SK-N-SH treated with all-trans-retinoic acid at 6 μM for 48 hours (cell line): Measurements from ENCODE around the gene UBTD1.

Experiments
- ATAC-seq: fragments of 200-7000 bp; cut with Tn5 transposase; 3 replicates; pipeline ENCODE4 v1.9.1; 2020; ENCODE audit warnings: mild to moderate bottlenecking, moderate library complexity
- ARNTL ChIP-seq: fragments of 450-650 bp; formaldehyde crosslinking; IDR thresholded peaks from 2 replicates; pipeline ENCODE4 v1.5.0; 2020; ENCODE audit warnings: low read depth, mild to moderate bottlenecking, moderate library complexity, borderline replicate concordance
- BACH2 ChIP-seq: fragments of 250-450 bp; sonication (Bioruptor Pico); IDR thresholded peaks from 2 replicates; pipeline ENCODE4 v1.9.0; 2021; ENCODE audit warnings: mild to moderate bottlenecking, borderline replicate concordance
- CSDC2 ChIP-seq: fragments of 250-450 bp; sonication (Bioruptor Pico); IDR thresholded peaks from 2 replicates; pipeline ENCODE4 v1.5.0; 2020; ENCODE audit warnings: mild to moderate bottlenecking, moderate library complexity
- ESRRG ChIP-seq: fragments of 250-450 bp; sonication (Bioruptor Pico); IDR thresholded peaks from 2 replicates; pipeline ENCODE4 v1.6.1; 2021; ENCODE audit warnings: mild to moderate bottlenecking
- GLIS3 ChIP-seq: fragments of 250-450 bp; sonication (Bioruptor Pico); IDR thresholded peaks from 2 replicates; pipeline ENCODE4 v1.5.0; 2020; ENCODE audit warnings: mild to moderate bottlenecking, moderate library complexity
- ISL1 ChIP-seq: fragments of 250-450 bp; sonication (Bioruptor Pico); IDR thresholded peaks from 2 replicates; pipeline ENCODE4 v2.1.2; 2022; ENCODE audit warnings: mild to moderate bottlenecking, moderate library complexity
- OSR1 ChIP-seq: fragments of 250-450 bp; sonication (Bioruptor Pico); IDR thresholded peaks from 2 replicates; pipeline ENCODE4 v1.8.0; 2022; ENCODE audit warnings: moderate library complexity, mild to moderate bottlenecking, inconsistent platforms
- PPARA ChIP-seq: fragments of 250-450 bp; sonication (Bioruptor Pico); IDR thresholded peaks from 2 replicates; pipeline ENCODE4 v1.5.0; 2020; ENCODE audit warnings: mild to moderate bottlenecking, borderline replicate concordance
- RARB ChIP-seq: fragments of 250-450 bp; sonication (Bioruptor Pico); IDR thresholded peaks from 2 replicates; pipeline ENCODE4 v1.8.0; 2021; ENCODE audit warnings: mild to moderate bottlenecking, moderate library complexity
- SNAI2 ChIP-seq: fragments of 250-450 bp; sonication (Bioruptor Pico); IDR thresholded peaks from 2 replicates; pipeline ENCODE4 v1.5.0; 2020; ENCODE audit warnings: mild to moderate bottlenecking, moderate library complexity
- TCF4 ChIP-seq: fragments of 250-450 bp; sonication (Bioruptor Pico); IDR thresholded peaks from 2 replicates; pipeline ENCODE4 v1.8.0; 2021; ENCODE audit warnings: mild to moderate bottlenecking, moderate library complexity, borderline replicate concordance
- TOX ChIP-seq: fragments of 250-450 bp; sonication (Bioruptor Pico); IDR thresholded peaks from 2 replicates; pipeline ENCODE4 v1.8.0; 2021; ENCODE audit warnings: mild to moderate bottlenecking, moderate library complexity, borderline replicate concordance
- ZC3H10 ChIP-seq: fragments of 250-450 bp; sonication (Bioruptor Pico); IDR thresholded peaks from 2 replicates; pipeline ENCODE4 v1.5.1; 2021; ENCODE audit warnings: mild to moderate bottlenecking, moderate library complexity
- ZFP3 ChIP-seq: fragments of 250-450 bp; sonication (Bioruptor Pico); IDR thresholded peaks from 2 replicates; pipeline ENCODE4 v1.5.0; 2020; ENCODE audit warnings: mild to moderate bottlenecking, moderate library complexity
- ZNF565 ChIP-seq: fragments of 450-650 bp; formaldehyde crosslinking; conservative IDR thresholded peaks from 2 replicates; pipeline ENCODE4 v1.5.0; 2020; ENCODE audit warnings: low read depth, mild to moderate bottlenecking, moderate library complexity
- ZNF70 ChIP-seq: fragments of 450-650 bp; formaldehyde crosslinking; IDR thresholded peaks from 2 replicates; pipeline ENCODE4 v1.5.0; 2020; ENCODE audit warnings: mild to moderate bottlenecking, moderate library complexity
- ZNF8 ChIP-seq: fragments of 450-650 bp; formaldehyde crosslinking; IDR thresholded peaks from 2 replicates; pipeline ENCODE4 v1.5.0; 2020; ENCODE audit warnings: mild to moderate bottlenecking, moderate library complexity
- TF ChIP-seq, protein P1 (sequence below): fragments of 250-450 bp; sonication (Bioruptor Pico); IDR thresholded peaks from 2 replicates; pipeline ENCODE4 v1.5.1; 2021; ENCODE audit warnings: mild to moderate bottlenecking, moderate library complexity
- TF ChIP-seq, protein P2 (sequence below): fragments of 250-450 bp; sonication (Bioruptor Pico); IDR thresholded peaks from 2 replicates; pipeline ENCODE4 v1.5.1; 2020; ENCODE audit warnings: low read depth, mild to moderate bottlenecking, moderate library complexity
- TF ChIP-seq, protein P3 (sequence below): fragments of 250-450 bp; sonication (Bioruptor Pico); IDR thresholded peaks from 2 replicates; pipeline ENCODE4 v1.5.0; 2020; ENCODE audit warnings: mild to moderate bottlenecking, moderate library complexity
- TF ChIP-seq, protein P4 (sequence below): fragments of 250-450 bp; sonication (Bioruptor Pico); IDR thresholded peaks from 2 replicates; pipeline ENCODE4 v1.8.0; 2021; ENCODE audit warnings: low read depth, mild to moderate bottlenecking, moderate library complexity, borderline replicate concordance

UBTD1 gene

DNA sequence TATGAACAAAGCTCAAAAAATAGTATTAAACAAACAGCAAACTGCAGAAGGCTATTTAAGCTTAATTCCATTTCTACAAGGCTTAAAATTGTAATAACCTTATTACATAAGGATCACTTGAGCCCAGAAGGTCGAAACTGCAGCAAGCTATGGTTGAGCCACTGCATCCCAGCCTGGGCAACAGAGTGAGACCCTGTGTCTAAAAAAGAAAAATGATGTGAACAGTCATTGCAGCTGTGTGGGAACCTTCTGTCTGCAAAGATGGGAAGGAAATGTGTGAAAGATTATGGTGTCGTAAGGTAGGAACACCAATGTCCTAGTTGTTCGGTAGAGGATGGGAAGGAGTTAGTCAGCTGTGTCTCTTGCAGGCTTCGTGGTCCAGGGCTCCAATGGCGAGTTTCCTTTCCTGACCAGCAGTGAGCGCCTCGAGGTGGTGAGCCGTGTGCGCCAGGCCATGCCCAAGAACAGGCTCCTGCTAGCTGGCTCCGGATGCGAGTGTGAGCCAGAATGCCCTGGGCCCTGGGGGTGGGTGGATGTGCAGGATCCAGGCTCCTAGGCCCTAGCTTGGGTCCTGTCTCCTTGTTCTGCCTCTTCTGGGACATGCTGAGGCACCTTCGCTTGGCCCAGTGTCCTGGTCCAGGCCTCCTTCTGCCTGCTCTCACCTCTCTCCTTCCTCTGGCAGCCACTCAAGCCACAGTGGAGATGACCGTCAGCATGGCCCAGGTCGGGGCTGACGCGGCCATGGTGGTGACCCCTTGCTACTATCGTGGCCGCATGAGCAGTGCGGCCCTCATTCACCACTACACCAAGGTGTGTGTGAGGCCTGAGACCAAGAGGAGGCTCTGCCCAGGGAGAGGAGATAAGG lies 99.9 kb downstream of the UBTD1 start:
- no peak for ATAC-seq
- no peak for TF ChIP-seq BACH2 (CRISPR knock-in tag)
- no peak for TF ChIP-seq ISL1
- no peak for TF ChIP-seq GLIS3 (CRISPR knock-in tag)
- TF ChIP-seq TCF4 (CRISPR knock-in tag): no peak
- TF ChIP-seq ZNF70 (CRISPR knock-in tag): no peak
- no peak for TF ChIP-seq PPARA (CRISPR knock-in tag)
- TF ChIP-seq, protein P1, sequence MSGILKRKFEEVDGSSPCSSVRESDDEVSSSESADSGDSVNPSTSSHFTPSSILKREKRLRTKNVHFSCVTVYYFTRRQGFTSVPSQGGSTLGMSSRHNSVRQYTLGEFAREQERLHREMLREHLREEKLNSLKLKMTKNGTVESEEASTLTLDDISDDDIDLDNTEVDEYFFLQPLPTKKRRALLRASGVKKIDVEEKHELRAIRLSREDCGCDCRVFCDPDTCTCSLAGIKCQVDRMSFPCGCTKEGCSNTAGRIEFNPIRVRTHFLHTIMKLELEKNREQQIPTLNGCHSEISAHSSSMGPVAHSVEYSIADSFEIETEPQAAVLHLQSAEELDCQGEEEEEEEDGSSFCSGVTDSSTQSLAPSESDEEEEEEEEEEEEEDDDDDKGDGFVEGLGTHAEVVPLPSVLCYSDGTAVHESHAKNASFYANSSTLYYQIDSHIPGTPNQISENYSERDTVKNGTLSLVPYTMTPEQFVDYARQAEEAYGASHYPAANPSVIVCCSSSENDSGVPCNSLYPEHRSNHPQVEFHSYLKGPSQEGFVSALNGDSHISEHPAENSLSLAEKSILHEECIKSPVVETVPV (CRISPR knock-in tag): no peak
- TF ChIP-seq, protein P2, sequence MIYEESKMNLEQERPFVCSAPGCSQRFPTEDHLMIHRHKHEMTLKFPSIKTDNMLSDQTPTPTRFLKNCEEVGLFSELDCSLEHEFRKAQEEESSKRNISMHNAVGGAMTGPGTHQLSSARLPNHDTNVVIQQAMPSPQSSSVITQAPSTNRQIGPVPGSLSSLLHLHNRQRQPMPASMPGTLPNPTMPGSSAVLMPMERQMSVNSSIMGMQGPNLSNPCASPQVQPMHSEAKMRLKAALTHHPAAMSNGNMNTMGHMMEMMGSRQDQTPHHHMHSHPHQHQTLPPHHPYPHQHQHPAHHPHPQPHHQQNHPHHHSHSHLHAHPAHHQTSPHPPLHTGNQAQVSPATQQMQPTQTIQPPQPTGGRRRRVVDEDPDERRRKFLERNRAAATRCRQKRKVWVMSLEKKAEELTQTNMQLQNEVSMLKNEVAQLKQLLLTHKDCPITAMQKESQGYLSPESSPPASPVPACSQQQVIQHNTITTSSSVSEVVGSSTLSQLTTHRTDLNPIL: no peak
- TF ChIP-seq, protein P3, sequence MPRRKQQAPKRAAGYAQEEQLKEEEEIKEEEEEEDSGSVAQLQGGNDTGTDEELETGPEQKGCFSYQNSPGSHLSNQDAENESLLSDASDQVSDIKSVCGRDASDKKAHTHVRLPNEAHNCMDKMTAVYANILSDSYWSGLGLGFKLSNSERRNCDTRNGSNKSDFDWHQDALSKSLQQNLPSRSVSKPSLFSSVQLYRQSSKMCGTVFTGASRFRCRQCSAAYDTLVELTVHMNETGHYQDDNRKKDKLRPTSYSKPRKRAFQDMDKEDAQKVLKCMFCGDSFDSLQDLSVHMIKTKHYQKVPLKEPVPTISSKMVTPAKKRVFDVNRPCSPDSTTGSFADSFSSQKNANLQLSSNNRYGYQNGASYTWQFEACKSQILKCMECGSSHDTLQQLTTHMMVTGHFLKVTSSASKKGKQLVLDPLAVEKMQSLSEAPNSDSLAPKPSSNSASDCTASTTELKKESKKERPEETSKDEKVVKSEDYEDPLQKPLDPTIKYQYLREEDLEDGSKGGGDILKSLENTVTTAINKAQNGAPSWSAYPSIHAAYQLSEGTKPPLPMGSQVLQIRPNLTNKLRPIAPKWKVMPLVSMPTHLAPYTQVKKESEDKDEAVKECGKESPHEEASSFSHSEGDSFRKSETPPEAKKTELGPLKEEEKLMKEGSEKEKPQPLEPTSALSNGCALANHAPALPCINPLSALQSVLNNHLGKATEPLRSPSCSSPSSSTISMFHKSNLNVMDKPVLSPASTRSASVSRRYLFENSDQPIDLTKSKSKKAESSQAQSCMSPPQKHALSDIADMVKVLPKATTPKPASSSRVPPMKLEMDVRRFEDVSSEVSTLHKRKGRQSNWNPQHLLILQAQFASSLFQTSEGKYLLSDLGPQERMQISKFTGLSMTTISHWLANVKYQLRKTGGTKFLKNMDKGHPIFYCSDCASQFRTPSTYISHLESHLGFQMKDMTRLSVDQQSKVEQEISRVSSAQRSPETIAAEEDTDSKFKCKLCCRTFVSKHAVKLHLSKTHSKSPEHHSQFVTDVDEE: no peak
- TF ChIP-seq TOX (CRISPR knock-in tag): no peak
- TF ChIP-seq, protein P4, sequence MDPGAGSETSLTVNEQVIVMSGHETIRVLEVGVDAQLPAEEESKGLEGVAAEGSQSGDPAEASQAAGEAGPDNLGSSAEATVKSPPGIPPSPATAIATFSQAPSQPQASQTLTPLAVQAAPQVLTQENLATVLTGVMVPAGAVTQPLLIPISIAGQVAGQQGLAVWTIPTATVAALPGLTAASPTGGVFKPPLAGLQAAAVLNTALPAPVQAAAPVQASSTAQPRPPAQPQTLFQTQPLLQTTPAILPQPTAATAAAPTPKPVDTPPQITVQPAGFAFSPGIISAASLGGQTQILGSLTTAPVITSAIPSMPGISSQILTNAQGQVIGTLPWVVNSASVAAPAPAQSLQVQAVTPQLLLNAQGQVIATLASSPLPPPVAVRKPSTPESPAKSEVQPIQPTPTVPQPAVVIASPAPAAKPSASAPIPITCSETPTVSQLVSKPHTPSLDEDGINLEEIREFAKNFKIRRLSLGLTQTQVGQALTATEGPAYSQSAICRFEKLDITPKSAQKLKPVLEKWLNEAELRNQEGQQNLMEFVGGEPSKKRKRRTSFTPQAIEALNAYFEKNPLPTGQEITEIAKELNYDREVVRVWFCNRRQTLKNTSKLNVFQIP: no peak
- TF ChIP-seq ESRRG (CRISPR knock-in tag): no peak
- TF ChIP-seq SNAI2 (CRISPR knock-in tag): no peak
- TF ChIP-seq OSR1: no peak
- TF ChIP-seq ZNF8 (CRISPR knock-in tag): no peak
- TF ChIP-seq ZFP3 (CRISPR knock-in tag): no peak
- no peak for TF ChIP-seq CSDC2 (CRISPR knock-in tag)
- TF ChIP-seq, all 23 proteins: peak for 0

DNA sequence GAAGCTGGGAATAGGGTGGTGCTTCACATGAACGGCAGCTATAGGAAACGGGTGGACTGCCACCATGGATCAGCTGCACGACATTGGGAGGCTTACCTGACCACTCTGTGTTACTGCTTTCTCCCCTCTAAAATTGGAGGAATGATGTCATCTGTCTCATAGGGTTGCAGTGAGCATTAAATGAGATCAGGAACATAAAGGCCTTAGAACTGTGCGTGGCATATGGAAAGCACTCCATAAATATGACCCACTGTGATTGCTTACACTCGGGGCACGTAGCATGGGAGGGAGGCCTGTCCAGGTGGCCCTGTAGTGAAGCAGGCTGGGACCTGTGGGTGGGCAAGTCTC lies 100.5 kb downstream of the UBTD1 start:
- ATAC-seq: no peak
- TF ChIP-seq, protein P1 (CRISPR knock-in tag): no peak
- TF ChIP-seq CSDC2 (CRISPR knock-in tag): no peak
- no peak for TF ChIP-seq ARNTL (CRISPR knock-in tag)
- TF ChIP-seq TCF4 (CRISPR knock-in tag): no peak
- TF ChIP-seq, protein P3: no peak
- TF ChIP-seq OSR1: no peak
- TF ChIP-seq ZFP3 (CRISPR knock-in tag): no peak
- TF ChIP-seq RARB (CRISPR knock-in tag): no peak
- TF ChIP-seq BACH2 (CRISPR knock-in tag): no peak
- no peak for TF ChIP-seq ZC3H10 (CRISPR knock-in tag)
- TF ChIP-seq, protein P2: no peak
- no peak for TF ChIP-seq ZNF8 (CRISPR knock-in tag)
- TF ChIP-seq TOX (CRISPR knock-in tag): no peak
- no peak for TF ChIP-seq SNAI2 (CRISPR knock-in tag)
- TF ChIP-seq GLIS3 (CRISPR knock-in tag): no peak
- no peak for TF ChIP-seq ZNF70 (CRISPR knock-in tag)
- TF ChIP-seq ZNF565: no peak
